Testis (tissue), 3 donors: ENCODE measurements around the gene PCCB. TPM values are rescaled to one million over a fixed set of nuclear protein-coding genes. Genes with fewer than 3 reads are reported as not detected.
A peak's percentile ranks its signal among the peaks of the same experiment; 100 is the strongest.
"Not testable (repeated sequence)": the region's sequence is repeated elsewhere in the genome, so short reads cannot be mapped to it uniquely, and the experiment has no call there.

Experiments used
- DNase-seq: peaks from one replicate; pipeline ENCODE4 v3.0.0-alpha.2; 2019
- H3K27ac ChIP-seq, 2 donors: fragments of 200-600 bp; sonication (generic); one replicate each; pipeline ENCODE4 v1.5.1; 2019
- H3K27me3 ChIP-seq: fragments of 200-600 bp; sonication (generic); one replicate; pipeline ENCODE4 v1.5.1; 2019
- H3K36me3 ChIP-seq: fragments of 200-600 bp; sonication (generic); one replicate; pipeline ENCODE4 v1.5.1; 2017; ENCODE audit warnings: low read depth; ENCODE audit errors: missing control alignments
- H3K4me1 ChIP-seq: fragments of 200-600 bp; sonication (generic); one replicate; pipeline ENCODE4 v1.5.1; 2019
- H3K4me3 ChIP-seq, 2 donors: fragments of 200-600 bp; sonication (generic); one replicate each; pipeline ENCODE4 v1.5.1; 2017 to 2019
- H3K9me3 ChIP-seq: fragments of 200-600 bp; sonication (generic); one replicate; pipeline ENCODE4 v1.5.1; 2017
- CTCF ChIP-seq, 3 experiments: fragments of 450-650 bp in 2 of 3; fragments of 200-600 bp in 1 of 3; sonication (generic) in 1 of 3; IDR thresholded peaks; one replicate each; pipeline ENCODE4 v1.5.1; 2016 to 2019; ENCODE audit warnings: antibody characterized with exemption in 3 of 3, mild to moderate bottlenecking in 2 of 3, moderate library complexity in 1 of 3
- POLR2A ChIP-seq: fragments of 450-650 bp; IDR thresholded peaks from one replicate; pipeline ENCODE4 v1.6.1; 2017; ENCODE audit warnings: antibody characterized with exemption, mild to moderate bottlenecking, moderate library complexity
- WGBS, 2 donors: methylation state at CpG; one replicate each; pipeline ENCODE4 v1.1.5; 2018; 5-methylcytosine and 5-hydroxymethylcytosine counted together
- intact Hi-C: fragments of 100-400 bp; cut with DNase I; formaldehyde crosslinking; loops from one replicate; pipeline ENCODE4 v1.15.1; 2023; ENCODE audit warnings: low total_unique reads
- polyA plus RNA-seq: library from polyadenylated mRNA; stranded (reverse); fragments of 350-450 nt; fragmentation: Illumina TruSeq; extraction: RNeasy Lipid Tissue Mini Kit (QIAGEN cat#74804); gene quantifications from one replicate; pipeline ENCODE4 v1.2.3, GENCODE V29; 2014; ENCODE audit warnings: low read depth, low replicate concordance; ENCODE audit not compliant: insufficient read depth
- total RNA-seq, 2 donors: library from RNA; depleted of rRNA; stranded (reverse); fragments of >200 nt; gene quantifications; one replicate each; pipeline ENCODE4 v1.2.3, GENCODE V29; 2016

The PCCB gene
- total and polyA plus RNA-seq, 3 donors from 2014 or later = 81.7 to 96.2 (median 91.8) TPM

- intact Hi-C loops = no loop called here
These were observed 101.8 kb downstream of the PCCB start for GRCh38 chr3:136351905-136352304.

GRCh38 chr3:136353461-136353860 is 103.3 kb downstream of the PCCB start:
- H3K9me3 ChIP-seq = no peaks in the 10 kb centered on the region
- 83 to 86% methylated on average over 2 of the region's 2 CpGs for WGBS, 2 donors
- TF ChIP-seq CTCF (IDR thresholded peaks at IDR 0.05) = no peak
- no peak for TF ChIP-seq POLR2A
- no peak overlapping the region for H3K4me3 ChIP-seq
- H3K4me1 ChIP-seq = no peaks in the 10 kb centered on the region
- H3K27me3 ChIP-seq = no peaks in the 10 kb centered on the region
- no peaks in the 10 kb centered on the region for H3K36me3 ChIP-seq
- no peak for DNase-seq
- intact Hi-C loops = no loop called here
- no peak overlapping the region for H3K27ac ChIP-seq

More at GRCh38 chr3:136351905-136352304, 101.8 kb downstream of the PCCB start:
- TF ChIP-seq CTCF (IDR thresholded peaks at IDR 0.05) (peak in 2 of 3 experiments; percentile 4 to 59), POLR2A (no peak)
- DNase-seq = no peak
- Histone ChIP-seq H3K4me3 (no peak overlapping the region), H3K4me1 (no peaks in the 10 kb centered on the region), H3K27ac (no peak overlapping the region), H3K27me3 (no peaks in the 10 kb centered on the region), H3K36me3 (no peaks in the 10 kb centered on the region), H3K9me3 (no peaks in the 10 kb centered on the region)
- WGBS, 2 donors = 78 to 86% methylated on average over 3 of the region's 3 CpGs

- Histone ChIP-seq H3K27me3 (no peaks in the 10 kb centered on the region), H3K27ac (no peak overlapping the region), H3K36me3 (no peaks in the 10 kb centered on the region), H3K9me3 (no peaks in the 10 kb centered on the region), H3K4me3 (no peak overlapping the region), H3K4me1 (no peaks in the 10 kb centered on the region)
- no peak for DNase-seq
- no peak for TF ChIP-seq POLR2A
- no peak for TF ChIP-seq CTCF (IDR thresholded peaks at IDR 0.05)
- intact Hi-C loops = no loop called here
These were observed 116.1 kb downstream of the PCCB start for GRCh38 chr3:136366289-136366688.

- H3K4me3 ChIP-seq, intact Hi-C loops, H3K27me3 ChIP-seq, H3K9me3 ChIP-seq, H3K27ac ChIP-seq, H3K4me1 ChIP-seq, H3K36me3 ChIP-seq, DNase-seq: not testable (repeated sequence)
- WGBS, 2 donors = 96 to 100% methylated on average over 5 of the region's 5 CpGs
These were observed 125.7 kb downstream of the PCCB start for GRCh38 chr3:136375800-136376199.

GRCh38 chr3:136377508-136377907 is 127.4 kb downstream of the PCCB start:
- WGBS, 2 donors = 62 to 79% methylated on average over 2 of the region's 2 CpGs
- no peak overlapping the region for H3K4me3 ChIP-seq
- H3K27ac ChIP-seq = no peak overlapping the region
- TF ChIP-seq CTCF (IDR thresholded peaks at IDR 0.05) (no peak), POLR2A (no peak)
- H3K9me3 ChIP-seq = no peaks in the 10 kb centered on the region
- H3K36me3 ChIP-seq = no peaks in the 10 kb centered on the region
- no peaks in the 10 kb centered on the region for H3K27me3 ChIP-seq
- DNase-seq = no peak
- intact Hi-C loops = no loop called here
- H3K4me1 ChIP-seq = no peaks in the 10 kb centered on the region
